Amniotic stem cell (primary cell): ENCODE measurements around the gene SLC43A2.
A peak's percentile ranks its signal among the peaks of the same experiment; 100 is the strongest.

Experiments used
- DNase-seq: peaks from one replicate; lab custom pipeline; 2025; lab: John Stamatoyannopoulos, UW

SLC43A2 gene

GRCh38 chr17:1623057-1623630 is 5.5 kb downstream of the SLC43A2 start:
- no peak for DNase-seq

GRCh38 chr17:1621273-1621954 is 7.2 kb downstream of the SLC43A2 start:
- no peak for DNase-seq

- DNase-seq: no peak
Observed at GRCh38 chr17:1620486-1620885, 8.1 kb downstream of the SLC43A2 start.

- DNase-seq: peak; percentile 18
Observed at GRCh38 chr17:1617620-1618174, 10.9 kb downstream of the SLC43A2 start.

- no peak for DNase-seq
Observed at GRCh38 chr17:1616101-1616500, 12.5 kb downstream of the SLC43A2 start.

GRCh38 chr17:1612400-1612799 is 16.2 kb downstream of the SLC43A2 start:
- no peak for DNase-seq

GRCh38 chr17:1611715-1612114 is 16.9 kb downstream of the SLC43A2 start:
- DNase-seq: no peak

GRCh38 chr17:1608676-1609075 is 20.0 kb downstream of the SLC43A2 start:
- no peak for DNase-seq

- DNase-seq: no peak
Observed at GRCh38 chr17:1607971-1608320, 20.7 kb downstream of the SLC43A2 start.

GRCh38 chr17:1606352-1606985 is 22.2 kb downstream of the SLC43A2 start:
- DNase-seq: no peak

GRCh38 chr17:1605681-1606351 is 22.8 kb downstream of the SLC43A2 start:
- no peak for DNase-seq

GRCh38 chr17:1604831-1605528 is 23.7 kb downstream of the SLC43A2 start:
- no peak for DNase-seq

GRCh38 chr17:1601571-1601970 is 27.1 kb downstream of the SLC43A2 start:
- DNase-seq: no peak

GRCh38 chr17:1598399-1599095 is 30.1 kb downstream of the SLC43A2 start:
- no peak for DNase-seq

- no peak for DNase-seq
Observed at GRCh38 chr17:1597861-1598342, 30.7 kb downstream of the SLC43A2 start.

GRCh38 chr17:1593630-1593931 is 35.1 kb downstream of the SLC43A2 start:
- DNase-seq: no peak

- no peak for DNase-seq
Observed at GRCh38 chr17:1592751-1593629, 35.6 kb downstream of the SLC43A2 start.

- DNase-seq: no peak
Observed at GRCh38 chr17:1591474-1592090, 37.1 kb downstream of the SLC43A2 start.

GRCh38 chr17:1590747-1591473 is 37.7 kb downstream of the SLC43A2 start:
- no peak for DNase-seq
